ENCODE data around the gene CST9L.

Gene CST9L

DNA sequence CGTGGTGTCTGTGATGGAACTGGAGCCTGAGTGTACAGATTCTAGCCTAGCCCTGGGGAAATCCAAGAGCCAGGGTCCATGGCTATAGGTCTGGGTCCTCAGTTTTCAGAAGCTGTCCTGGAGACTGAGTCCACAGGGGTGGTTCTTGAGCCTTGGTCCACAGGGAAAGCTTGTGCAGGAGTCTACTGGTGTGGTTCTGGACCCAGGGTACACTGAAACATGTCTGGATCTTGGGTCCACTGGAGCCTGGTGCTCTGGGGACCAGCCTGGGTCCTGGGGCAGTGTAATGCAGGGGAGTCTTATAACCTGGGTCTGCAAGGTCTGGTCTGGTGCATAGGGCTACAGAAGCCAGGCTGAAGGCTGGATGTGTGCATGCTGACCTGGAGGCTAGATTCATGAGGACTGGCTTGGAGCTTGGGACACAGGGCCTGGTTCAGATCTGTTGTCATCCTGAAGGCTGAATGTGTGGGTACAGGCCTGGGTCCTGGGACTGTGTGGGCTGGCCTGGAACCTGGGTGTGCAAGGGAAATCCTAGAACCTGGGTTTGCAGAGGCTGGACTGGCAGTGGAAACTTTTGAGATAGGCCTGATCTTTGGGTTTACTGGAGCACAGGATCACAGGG is 5.5 kb downstream of the CST9L start:
- no peak for DNase-seq (ENCODE audit: low read depth)
- TF ChIP-seq, protein P1, sequence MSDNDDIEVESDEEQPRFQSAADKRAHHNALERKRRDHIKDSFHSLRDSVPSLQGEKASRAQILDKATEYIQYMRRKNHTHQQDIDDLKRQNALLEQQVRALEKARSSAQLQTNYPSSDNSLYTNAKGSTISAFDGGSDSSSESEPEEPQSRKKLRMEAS (IDR thresholded peaks at IDR 0.05; ENCODE audit: low read depth, low read length), result no peak
- TF ChIP-seq MYC (IDR thresholded peaks at IDR 0.05; ENCODE audit: low read depth, low read length) (no peak), POLR2A (IDR thresholded peaks at IDR 0.05; ENCODE audit: extremely low read depth, insufficient read length) (no peak)
- TF ChIP-seq, protein P2, sequence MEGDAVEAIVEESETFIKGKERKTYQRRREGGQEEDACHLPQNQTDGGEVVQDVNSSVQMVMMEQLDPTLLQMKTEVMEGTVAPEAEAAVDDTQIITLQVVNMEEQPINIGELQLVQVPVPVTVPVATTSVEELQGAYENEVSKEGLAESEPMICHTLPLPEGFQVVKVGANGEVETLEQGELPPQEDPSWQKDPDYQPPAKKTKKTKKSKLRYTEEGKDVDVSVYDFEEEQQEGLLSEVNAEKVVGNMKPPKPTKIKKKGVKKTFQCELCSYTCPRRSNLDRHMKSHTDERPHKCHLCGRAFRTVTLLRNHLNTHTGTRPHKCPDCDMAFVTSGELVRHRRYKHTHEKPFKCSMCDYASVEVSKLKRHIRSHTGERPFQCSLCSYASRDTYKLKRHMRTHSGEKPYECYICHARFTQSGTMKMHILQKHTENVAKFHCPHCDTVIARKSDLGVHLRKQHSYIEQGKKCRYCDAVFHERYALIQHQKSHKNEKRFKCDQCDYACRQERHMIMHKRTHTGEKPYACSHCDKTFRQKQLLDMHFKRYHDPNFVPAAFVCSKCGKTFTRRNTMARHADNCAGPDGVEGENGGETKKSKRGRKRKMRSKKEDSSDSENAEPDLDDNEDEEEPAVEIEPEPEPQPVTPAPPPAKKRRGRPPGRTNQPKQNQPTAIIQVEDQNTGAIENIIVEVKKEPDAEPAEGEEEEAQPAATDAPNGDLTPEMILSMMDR (IDR thresholded peaks at IDR 0.05; ENCODE audit: low read depth, low read length), result no peak
- no peak overlapping the region for H3K4me3 ChIP-seq (ENCODE audit: low read depth, low read length)

DNA sequence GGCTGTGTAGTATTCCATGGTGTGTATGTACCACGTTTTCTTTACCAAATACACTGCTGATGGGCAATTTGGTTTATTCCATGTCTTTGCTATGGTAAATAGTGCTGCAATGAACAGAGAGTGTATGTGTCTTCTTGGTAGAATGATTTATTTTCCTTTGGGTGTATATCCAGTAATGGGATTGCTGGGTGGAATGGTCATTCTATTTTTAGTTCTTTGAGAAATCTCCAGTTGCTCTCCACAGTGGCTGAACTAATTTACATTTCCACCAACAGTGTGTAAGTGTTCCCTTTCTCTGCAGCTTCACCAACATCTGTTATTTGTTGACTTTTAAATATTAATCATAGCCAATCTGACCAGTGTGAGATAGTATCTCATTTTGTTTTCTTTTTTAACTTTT is 13.9 kb downstream of the CST9L start:
- TF ChIP-seq, protein P1 (IDR thresholded peaks at IDR 0.05; ENCODE audit: low read depth, low read length), result no peak
- no peak for TF ChIP-seq POLR2A (IDR thresholded peaks at IDR 0.05; ENCODE audit: extremely low read depth, insufficient read length)
- TF ChIP-seq MYC (IDR thresholded peaks at IDR 0.05; ENCODE audit: low read depth, low read length), result no peak
- TF ChIP-seq, protein P2 (IDR thresholded peaks at IDR 0.05; ENCODE audit: low read depth, low read length), result no peak
- H3K4me3 ChIP-seq (ENCODE audit: low read depth, low read length), result no peak overlapping the region
- DNase-seq (ENCODE audit: low read depth), result no peak

DNA sequence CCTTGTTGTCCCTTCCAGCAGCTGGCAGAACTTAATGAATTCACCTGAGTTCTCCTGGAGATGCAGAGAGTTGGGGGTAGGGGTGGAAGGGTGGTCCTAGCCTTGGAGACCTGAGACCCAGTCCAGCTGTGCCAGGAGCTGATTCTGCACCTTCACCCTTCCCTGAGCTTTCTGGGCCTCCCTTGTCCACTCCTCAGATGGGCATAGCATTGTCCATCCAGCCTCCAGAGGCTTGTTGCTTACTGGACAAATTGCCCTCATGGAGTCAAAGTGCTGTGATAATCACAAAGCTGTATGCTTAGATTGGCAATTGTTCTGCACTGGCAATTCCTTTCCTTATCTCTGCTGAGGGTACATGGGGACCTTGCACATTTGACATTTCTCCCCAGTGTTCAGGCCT is 16.5 kb downstream of the CST9L start:
- TF ChIP-seq, protein P2 (IDR thresholded peaks at IDR 0.05; ENCODE audit: low read depth, low read length), result no peak
- no peak for DNase-seq (ENCODE audit: low read depth)
- no peak overlapping the region for H3K4me3 ChIP-seq (ENCODE audit: low read depth, low read length)

DNA sequence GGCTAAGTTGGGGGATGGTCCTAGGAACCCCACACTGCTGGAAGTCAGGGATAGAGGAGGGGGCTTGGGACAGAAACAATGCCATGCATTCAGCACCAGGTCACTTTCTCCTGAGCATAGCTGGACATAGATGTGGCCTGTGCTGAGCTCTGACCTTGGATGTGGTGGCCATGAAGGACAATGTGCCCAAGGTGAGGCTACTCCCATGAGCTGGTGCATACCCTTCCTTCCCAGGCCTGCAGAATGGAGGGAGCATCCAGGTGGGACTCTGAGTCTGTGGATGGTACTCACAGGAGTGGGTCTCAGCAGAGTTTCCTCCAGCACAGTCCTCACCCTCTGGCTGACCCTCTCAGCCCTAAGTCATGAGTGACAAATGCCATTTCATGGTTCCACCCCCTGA is 16.9 kb downstream of the CST9L start:
- H3K4me3 ChIP-seq (ENCODE audit: low read depth, low read length), result no peak overlapping the region
- DNase-seq (ENCODE audit: low read depth), result no peak
- TF ChIP-seq, protein P1 (IDR thresholded peaks at IDR 0.05; ENCODE audit: low read depth, low read length), result no peak
- TF ChIP-seq, protein P2 (IDR thresholded peaks at IDR 0.05; ENCODE audit: low read depth, low read length), result no peak
- no peak for TF ChIP-seq POLR2A (IDR thresholded peaks at IDR 0.05; ENCODE audit: extremely low read depth, insufficient read length)

DNA sequence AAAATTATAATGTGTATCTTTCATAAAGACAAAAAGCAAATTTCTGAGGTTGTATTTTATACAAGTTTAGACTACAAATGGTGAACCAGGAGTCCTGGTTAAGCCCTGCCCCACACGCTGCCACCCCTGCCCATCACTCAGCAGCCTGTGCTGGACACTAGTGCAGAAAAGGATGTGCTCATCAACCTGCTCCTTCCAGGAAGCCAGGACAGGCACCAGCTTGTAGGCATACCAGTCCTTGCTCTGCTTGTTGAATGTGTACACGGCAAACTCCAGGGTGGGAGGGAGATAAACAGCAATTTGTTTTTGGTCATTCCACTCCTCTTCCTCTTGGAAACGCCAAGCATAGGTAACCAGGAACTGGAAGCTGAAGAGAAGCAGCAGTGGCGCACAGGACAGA is 18.1 kb downstream of the CST9L start:
- TF ChIP-seq MYC (IDR thresholded peaks at IDR 0.05; ENCODE audit: low read depth, low read length) (no peak), POLR2A (IDR thresholded peaks at IDR 0.05; ENCODE audit: extremely low read depth, insufficient read length) (no peak)
- TF ChIP-seq, protein P1 (IDR thresholded peaks at IDR 0.05; ENCODE audit: low read depth, low read length), result no peak
- TF ChIP-seq, protein P2 (IDR thresholded peaks at IDR 0.05; ENCODE audit: low read depth, low read length), result no peak
- DNase-seq (ENCODE audit: low read depth), result no peak
- H3K4me3 ChIP-seq (ENCODE audit: low read depth, low read length), result no peak overlapping the region

DNA sequence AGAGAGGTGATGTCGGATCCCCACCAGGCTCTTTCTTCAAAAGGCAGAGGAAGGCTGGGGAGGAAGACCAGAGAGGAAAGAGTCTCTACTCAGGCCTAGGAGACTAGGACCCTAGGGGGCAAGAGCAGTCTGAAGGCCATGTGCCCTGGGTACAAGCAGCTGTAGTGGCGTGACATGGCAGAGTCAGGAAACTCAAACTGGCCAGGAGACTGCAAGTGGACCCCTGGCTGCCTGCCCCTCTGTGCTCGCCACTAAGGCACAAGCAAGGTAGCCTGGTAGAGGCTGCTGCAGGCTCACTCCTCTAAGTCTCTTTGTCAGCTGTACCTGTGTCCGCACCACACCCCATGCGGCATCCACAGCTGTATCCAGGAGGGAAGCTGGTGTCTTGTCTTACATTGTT is 19.9 kb downstream of the CST9L start:
- H3K4me3 ChIP-seq (ENCODE audit: low read depth, low read length), result no peak overlapping the region
- no peak for DNase-seq (ENCODE audit: low read depth)
- TF ChIP-seq, protein P2 (IDR thresholded peaks at IDR 0.05; ENCODE audit: low read depth, low read length), result no peak
- TF ChIP-seq, protein P1 (IDR thresholded peaks at IDR 0.05; ENCODE audit: low read depth, low read length), result no peak
- TF ChIP-seq POLR2A (IDR thresholded peaks at IDR 0.05; ENCODE audit: extremely low read depth, insufficient read length) (no peak), MYC (IDR thresholded peaks at IDR 0.05; ENCODE audit: low read depth, low read length) (no peak)
